H9 (cell line): Measurements from ENCODE around the gene NGFR. TPM values are rescaled to one million over a fixed set of nuclear protein-coding genes. Genes with fewer than 3 reads are reported as not detected.

Experiments used
- DNase-seq: peaks from one replicate; pipeline ENCODE4 v3.0.0-alpha.2; 2017
- H2AFZ ChIP-seq: one replicate; pipeline ENCODE4 v1.6.1; 2013; ENCODE audit warnings: mild to moderate bottlenecking, low read length, control low read depth, moderate library complexity
- H2AK5ac ChIP-seq: 2 replicates; pipeline ENCODE4 v1.6.1; 2013; ENCODE audit warnings: low read length, control low read depth, mixed read lengths; ENCODE audit not compliant: insufficient read length
- H2BK120ac ChIP-seq: one replicate; pipeline ENCODE4 v1.6.1; 2013; ENCODE audit warnings: low read depth, mild to moderate bottlenecking, low read length, control low read depth, inconsistent platforms; ENCODE audit not compliant: poor library complexity, severe bottlenecking
- H2BK12ac ChIP-seq: 2 replicates; pipeline ENCODE4 v1.6.1; 2013; ENCODE audit warnings: low read length, control low read depth, mixed read lengths, low read depth; ENCODE audit not compliant: insufficient read length
- H2BK15ac ChIP-seq: 2 replicates; pipeline ENCODE4 v1.6.1; 2013; ENCODE audit warnings: low read depth, low read length, control low read depth
- H2BK20ac ChIP-seq: one replicate; pipeline ENCODE4 v1.6.1; 2013; ENCODE audit warnings: low read depth, mild to moderate bottlenecking, low read length, control low read depth, inconsistent platforms; ENCODE audit not compliant: poor library complexity, severe bottlenecking
- H2BK5ac ChIP-seq: 2 replicates; pipeline ENCODE4 v1.6.1; 2013; ENCODE audit warnings: low read length, control low read depth, mixed read lengths; ENCODE audit not compliant: insufficient read length
- H3K14ac ChIP-seq: 2 replicates; pipeline ENCODE4 v1.6.1; 2013; ENCODE audit warnings: low read length, control low read depth; ENCODE audit not compliant: insufficient read depth
- H3K18ac ChIP-seq: 2 replicates; pipeline ENCODE4 v1.6.1; 2013; ENCODE audit warnings: low read depth, mild to moderate bottlenecking, mixed read lengths, low read length, control low read depth; ENCODE audit not compliant: insufficient read length
- H3K23ac ChIP-seq: 2 replicates; pipeline ENCODE4 v1.6.1; 2013; ENCODE audit warnings: low read length, control low read depth, mixed read lengths, low read depth; ENCODE audit not compliant: insufficient read length
- H3K23me2 ChIP-seq: 2 replicates; pipeline ENCODE4 v1.6.1; 2013; ENCODE audit warnings: low read depth, mild to moderate bottlenecking, mixed read lengths, low read length, control low read depth; ENCODE audit not compliant: insufficient read length, poor library complexity, severe bottlenecking
- H3K27ac ChIP-seq: 2 replicates; pipeline ENCODE4 v1.5.1; 2013; ENCODE audit warnings: low read length, control low read depth, mixed read lengths, low read depth; ENCODE audit not compliant: insufficient read length
- H3K27me3 ChIP-seq: 2 replicates; pipeline ENCODE4 v1.6.1; 2013; ENCODE audit warnings: low read length, control low read depth, inconsistent platforms; ENCODE audit not compliant: insufficient read depth
- H3K4ac ChIP-seq: 2 replicates; pipeline ENCODE4 v1.6.1; 2013; ENCODE audit warnings: low read depth, mild to moderate bottlenecking, control low read depth, inconsistent platforms, low read length, moderate library complexity
- H3K4me1 ChIP-seq: 2 replicates; pipeline ENCODE4 v1.6.1; 2013; ENCODE audit warnings: low read length, control low read depth, inconsistent platforms; ENCODE audit not compliant: insufficient read depth
- H3K4me2 ChIP-seq: 2 replicates; pipeline ENCODE4 v1.6.1; 2013; ENCODE audit warnings: low read length, control low read depth, mixed read lengths; ENCODE audit not compliant: insufficient read length, insufficient read depth
- H3K56ac ChIP-seq: 2 replicates; pipeline ENCODE4 v1.6.1; 2013; ENCODE audit warnings: low read depth, mild to moderate bottlenecking, mixed read lengths, low read length, control low read depth; ENCODE audit not compliant: insufficient read length
- H3K79me1 ChIP-seq: 2 replicates; pipeline ENCODE4 v1.6.1; 2013; ENCODE audit warnings: low read depth, mild to moderate bottlenecking, moderate library complexity, low read length, control low read depth, inconsistent platforms; ENCODE audit not compliant: insufficient read depth, poor library complexity, severe bottlenecking
- H3K79me2 ChIP-seq: 2 replicates; pipeline ENCODE4 v1.6.1; 2013; ENCODE audit warnings: low read length, control low read depth, inconsistent platforms; ENCODE audit not compliant: insufficient read depth
- H3K9ac ChIP-seq: 2 replicates; pipeline ENCODE4 v1.6.1; 2013; ENCODE audit warnings: low read length, control low read depth, mixed read lengths; ENCODE audit not compliant: insufficient read length; ENCODE audit errors: extremely low read depth
- H3K9me3 ChIP-seq: one replicate; pipeline ENCODE4 v1.6.1; 2013; ENCODE audit warnings: low read depth, low read length, inconsistent platforms; ENCODE audit not compliant: control insufficient read depth
- H3T11ph ChIP-seq: one replicate; pipeline ENCODE4 v1.6.1; 2013; ENCODE audit warnings: mild to moderate bottlenecking, low read length, control low read depth, inconsistent platforms
- H4K20me1 ChIP-seq: one replicate; pipeline ENCODE4 v1.6.1; 2013; ENCODE audit not compliant: control insufficient read depth, insufficient read length, insufficient read depth
- H4K5ac ChIP-seq: 2 replicates; pipeline ENCODE4 v1.6.1; 2013; ENCODE audit warnings: low read depth, mild to moderate bottlenecking, mixed read lengths, low read length, control low read depth; ENCODE audit not compliant: insufficient read length
- H4K8ac ChIP-seq: replicated peaks from 2 replicates; pipeline ENCODE4 v1.6.1; 2013; ENCODE audit warnings: low read length, control low read depth, mixed read lengths, low read depth; ENCODE audit not compliant: insufficient read length
- H4K91ac ChIP-seq: 2 replicates; pipeline ENCODE4 v1.6.1; 2013; ENCODE audit warnings: low read depth, mild to moderate bottlenecking, moderate library complexity, mixed read lengths, low read length, control low read depth; ENCODE audit not compliant: insufficient read length
- H3K27ac Mint-ChIP-seq, 3 experiments: 2 replicates in 2 of 3; 3 replicates in 1 of 3; pipeline ENCODE4 v1.8.0; 2020 to 2021; ENCODE audit warnings: mixed read lengths in 3 of 3, mild to moderate bottlenecking in 1 of 3, moderate library complexity in 1 of 3
- H3K27me3 Mint-ChIP-seq: 2 replicates; pipeline ENCODE4 v1.8.0; 2021; ENCODE audit warnings: low read depth, mild to moderate bottlenecking, moderate library complexity, mixed read lengths
- H3K36me3 Mint-ChIP-seq, 3 experiments: 2 replicates in 2 of 3; 3 replicates in 1 of 3; pipeline ENCODE4 v1.8.0; 2020 to 2021; ENCODE audit warnings: low read depth in 3 of 3, mixed read lengths in 3 of 3; ENCODE audit not compliant: insufficient read depth in 1 of 3
- H3K4me1 Mint-ChIP-seq, 2 experiments: 2 replicates each; pipeline ENCODE4 v1.8.0; 2020; ENCODE audit warnings: mixed read lengths in 2 of 2
- H3K4me3 Mint-ChIP-seq, 2 experiments: 2 replicates in 1 of 2; 3 replicates in 1 of 2; pipeline ENCODE4 v1.8.0; 2020 to 2021; ENCODE audit warnings: mild to moderate bottlenecking in 2 of 2, mixed read lengths in 2 of 2, moderate library complexity in 1 of 2
- H3K9me3 Mint-ChIP-seq, 2 experiments: 2 replicates in 1 of 2; 3 replicates in 1 of 2; pipeline ENCODE4 v1.8.0; 2020; ENCODE audit warnings: mild to moderate bottlenecking in 2 of 2, mixed read lengths in 2 of 2, moderate library complexity in 1 of 2
- WGBS: extraction: QIAGEN DNeasy Blood & Tissue Kit; methylation state at CpG from one replicate; pipeline ENCODE4 v1.1.7; 2013; ENCODE audit warnings: missing lambda C conversion rate, low lambda C conversion rate, mixed read lengths; ENCODE audit not compliant: insufficient read length; ENCODE audit errors: extremely low coverage; 5-methylcytosine and 5-hydroxymethylcytosine counted together
- total RNA-seq: library from RNA; stranded (reverse); gene quantifications from 2 replicates; pipeline ENCODE4 v1.2.1, GENCODE V29; 2021
- TF ChIP-seq, protein P1 (sequence below): fragments of 200-600 bp; sonication (generic); conservative IDR thresholded peaks from 3 replicates; pipeline ENCODE4 v1.8.0; 2021; ENCODE audit warnings: antibody characterized with exemption, mild to moderate bottlenecking

Gene NGFR
- total RNA-seq, 1 experiment from 2014 or later = 9.6 TPM

GRCh38 chr17:49553676-49554335 is 58.7 kb downstream of the NGFR start:
- Mint-ChIP-seq H3K27ac (no peak overlapping the region; a peak in 1 of 7 replicates), H3K4me3 (no peak overlapping the region), H3K4me1 (peaks cover 10 to 14% of the 10 kb centered on the region in 2 experiments), H3K27me3 (peaks cover 17% of the 10 kb centered on the region), H3K9me3 (no peaks in the 10 kb centered on the region), H3K36me3 (no peaks in the 10 kb centered on the region)
- no peak overlapping the region for H4K91ac ChIP-seq
- H4K20me1 ChIP-seq = no peaks in the 10 kb centered on the region
- no peaks in the 10 kb centered on the region for H3K79me2 ChIP-seq
- H3K9me3 ChIP-seq = no peaks in the 10 kb centered on the region
- TF ChIP-seq, protein P1, sequence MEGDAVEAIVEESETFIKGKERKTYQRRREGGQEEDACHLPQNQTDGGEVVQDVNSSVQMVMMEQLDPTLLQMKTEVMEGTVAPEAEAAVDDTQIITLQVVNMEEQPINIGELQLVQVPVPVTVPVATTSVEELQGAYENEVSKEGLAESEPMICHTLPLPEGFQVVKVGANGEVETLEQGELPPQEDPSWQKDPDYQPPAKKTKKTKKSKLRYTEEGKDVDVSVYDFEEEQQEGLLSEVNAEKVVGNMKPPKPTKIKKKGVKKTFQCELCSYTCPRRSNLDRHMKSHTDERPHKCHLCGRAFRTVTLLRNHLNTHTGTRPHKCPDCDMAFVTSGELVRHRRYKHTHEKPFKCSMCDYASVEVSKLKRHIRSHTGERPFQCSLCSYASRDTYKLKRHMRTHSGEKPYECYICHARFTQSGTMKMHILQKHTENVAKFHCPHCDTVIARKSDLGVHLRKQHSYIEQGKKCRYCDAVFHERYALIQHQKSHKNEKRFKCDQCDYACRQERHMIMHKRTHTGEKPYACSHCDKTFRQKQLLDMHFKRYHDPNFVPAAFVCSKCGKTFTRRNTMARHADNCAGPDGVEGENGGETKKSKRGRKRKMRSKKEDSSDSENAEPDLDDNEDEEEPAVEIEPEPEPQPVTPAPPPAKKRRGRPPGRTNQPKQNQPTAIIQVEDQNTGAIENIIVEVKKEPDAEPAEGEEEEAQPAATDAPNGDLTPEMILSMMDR = no peak
- H3K23me2 ChIP-seq = no peaks in the 10 kb centered on the region
- no peaks in the 10 kb centered on the region; the same call in 1 of the 2 replicates for H3K27me3 ChIP-seq
- H2BK15ac ChIP-seq = no peak overlapping the region
- H2BK20ac ChIP-seq = no peak overlapping the region
- no peak overlapping the region for H3K14ac ChIP-seq
- no peak overlapping the region for H4K8ac ChIP-seq
- H3K23ac ChIP-seq = no peak overlapping the region
- no peak overlapping the region for H2AFZ ChIP-seq
- H3K4me1 ChIP-seq = no peaks in the 10 kb centered on the region
- no peak overlapping the region for H2AK5ac ChIP-seq
- H3K79me1 ChIP-seq = no peaks in the 10 kb centered on the region
- no peak overlapping the region for H4K5ac ChIP-seq
- no peak overlapping the region for H3K18ac ChIP-seq
- H2BK120ac ChIP-seq = no peak overlapping the region
- DNase-seq = no peak
- H2BK5ac ChIP-seq = no peak overlapping the region
- no peak overlapping the region for H3K56ac ChIP-seq
- H3K4ac ChIP-seq = no peak overlapping the region
- no peak overlapping the region for H3K9ac ChIP-seq
- H2BK12ac ChIP-seq = no peak overlapping the region
- no peak overlapping the region for H3T11ph ChIP-seq
- H3K27ac ChIP-seq = no peak overlapping the region
- no peak overlapping the region for H3K4me2 ChIP-seq
- WGBS = no CpG with 5 or more reads among the region's 8 CpGs
